Measurements from ENCODE around the gene ZP3. TPM values are rescaled to one million over a fixed set of nuclear protein-coding genes. Genes with fewer than 3 reads are reported as not detected.
"Not testable (repeated sequence)": the region's sequence is repeated elsewhere in the genome, so short reads cannot be mapped to it uniquely, and the experiment has no call there.

The ZP3 gene
- total and polyA plus RNA-seq, 10 of the 15 experiments (the other 5 are each of a cell fraction or from before 2014, with no cell fraction given) = 0.39 to 5.1 (median 2.5) TPM

GRCh38 chr7:76386691-76387260 is 38.0 kb upstream of the ZP3 start:
- DNase-seq (ENCODE audit: low read depth, low spot score) = no peak
- no peaks in the 10 kb centered on the region for H3K79me2 ChIP-seq (ENCODE audit: control insufficient read depth, insufficient read depth, low read length)
- H3K9me3 ChIP-seq (replicated peaks; ENCODE audit: control insufficient read depth, insufficient read depth, low read length) = no peaks in the 10 kb centered on the region
- no peak overlapping the region for H3K27ac ChIP-seq (ENCODE audit: control insufficient read depth, insufficient read depth)
- RAD21 ChIA-PET (ENCODE audit: unreplicated experiment) = no interaction called here
- no TSS peak for BruUV-seq (replicated peaks)
- SMC1A ChIA-PET (ENCODE audit: uncharacterized antibody, unreplicated experiment) = no interaction called here
- H2AFZ ChIP-seq (ENCODE audit: control insufficient read depth, low read depth, low read length) = no peak overlapping the region
- no peaks in the 10 kb centered on the region for H3K27me3 ChIP-seq (replicated peaks in 1 of 2; ENCODE audit: control insufficient read depth in 2 of 2, insufficient read depth in 2 of 2, low read length in 1 of 2)
- H3K9ac ChIP-seq (ENCODE audit: control insufficient read depth, insufficient read depth, low read length) = no peak overlapping the region
- TF ChIP-seq ESRRA (IDR thresholded peaks at IDR 0.05; ENCODE audit: low read length) (no peak), ZNF592 (IDR thresholded peaks at IDR 0.05) (no peak)
- no peak overlapping the region for H3K4me2 ChIP-seq (ENCODE audit: control insufficient read depth, insufficient read depth)
- no peaks in the 10 kb centered on the region for H3K4me1 ChIP-seq (ENCODE audit: control insufficient read depth, insufficient read depth, low read length)
- intact Hi-C loops (cut with micrococcal nuclease; ENCODE audit: unreplicated experiment) = no loop called here
- no peak for ATAC-seq
- 78% methylated on average over 11 of the region's 11 CpGs for WGBS (ENCODE audit: insufficient coverage, insufficient replicate concordance, low lambda C conversion rate, missing lambda C conversion rate)
- H3K4me3 ChIP-seq = no peak overlapping the region
- FAIRE-seq = no peak
- CTCF ChIA-PET = interaction anchor here (0.9 kb wide), 1 partner anchor 15 kb away, joined by 3 read pairs; no protein-coding TSS in a partner anchor
- in situ Hi-C loops (cut with MboI) = no loop called here
- POLR2A ChIA-PET = interaction anchor here (0.7 to 1.0 kb wide), 2 partner anchors 26 to 69 kb away, joined by 3 read pairs; no protein-coding TSS in a partner anchor
- H4K20me1 ChIP-seq (ENCODE audit: control insufficient read depth, insufficient read depth) = no peaks in the 10 kb centered on the region
- no peaks in the 10 kb centered on the region for H3K36me3 ChIP-seq (ENCODE audit: control insufficient read depth in 2 of 2, insufficient read depth in 2 of 2, low read length in 1 of 2)

GRCh38 chr7:76387789-76388188 is 37.0 kb upstream of the ZP3 start:
- ChIA-PET CTCF (interaction anchor here (0.6 kb wide), 1 partner anchor 10 kb away, joined by 5 read pairs; no protein-coding TSS in a partner anchor), POLR2A (interaction anchor here (0.7 to 1.2 kb wide), 3 partner anchors 15 to 158 kb away, joined by 3 to 5 read pairs (median 3); partner anchors contain the start of gene YWHAG)
- H3K9me3 ChIP-seq (replicated peaks; ENCODE audit: control insufficient read depth, insufficient read depth, low read length); H3K27me3 ChIP-seq (replicated peaks in 1 of 2; ENCODE audit: control insufficient read depth in 2 of 2, insufficient read depth in 2 of 2, low read length in 1 of 2); RAD21 ChIA-PET (ENCODE audit: unreplicated experiment); DNase-seq (ENCODE audit: low read depth, low spot score); intact Hi-C loops (cut with micrococcal nuclease; ENCODE audit: unreplicated experiment); H3K79me2 ChIP-seq (ENCODE audit: control insufficient read depth, insufficient read depth, low read length); H3K4me1 ChIP-seq (ENCODE audit: control insufficient read depth, insufficient read depth, low read length); H3K36me3 ChIP-seq (ENCODE audit: control insufficient read depth in 2 of 2, insufficient read depth in 2 of 2, low read length in 1 of 2); H4K20me1 ChIP-seq (ENCODE audit: control insufficient read depth, insufficient read depth); H3K27ac ChIP-seq (ENCODE audit: control insufficient read depth, insufficient read depth); BruUV-seq (replicated peaks); in situ Hi-C loops (cut with MboI); FAIRE-seq; H3K4me2 ChIP-seq (ENCODE audit: control insufficient read depth, insufficient read depth); ATAC-seq; H3K4me3 ChIP-seq; SMC1A ChIA-PET (ENCODE audit: uncharacterized antibody, unreplicated experiment); H2AFZ ChIP-seq (ENCODE audit: control insufficient read depth, low read depth, low read length); H3K9ac ChIP-seq (ENCODE audit: control insufficient read depth, insufficient read depth, low read length): not testable (repeated sequence)
- WGBS (ENCODE audit: insufficient coverage, insufficient replicate concordance, low lambda C conversion rate, missing lambda C conversion rate) = 71% methylated on average over 6 of the region's 6 CpGs

Data from GM12878 (cell line).